GM12878 (cell line): Measurements from ENCODE around the gene KIAA1191. TPM values are rescaled to one million over a fixed set of nuclear protein-coding genes. Genes with fewer than 3 reads are reported as not detected.

ENCODE experiments used
- ATAC-seq: fragments of 200-7000 bp; cut with Tn5 transposase; 3 replicates; pipeline ENCODE4 v1.9.1; 2020; ENCODE audit warnings: mild to moderate bottlenecking, moderate library complexity
- BruUV-seq: library from RNA; stranded (reverse); fragments of 400-500 nt; replicated peaks from 2 replicates; lab custom pipeline; 2021; lab: Mats Ljungman, UMichigan
- CTCF ChIA-PET: fragments of 300-600 bp; sonication (Branson Sonifier 250); formaldehyde crosslinking; extraction: SDS; loops from one replicate; lab custom pipeline; 2021; ENCODE audit warnings: inconsistent platforms; lab: Yijun Ruan, JAX
- POLR2A ChIA-PET: fragments of 350-600 bp; formaldehyde crosslinking; extraction: SDS; loops from one replicate; lab custom pipeline; 2021; ENCODE audit warnings: inconsistent platforms; lab: Charles Lee
- RAD21 ChIA-PET: fragments of 300-600 bp; sonication (Branson Sonifier 250); formaldehyde crosslinking; loops from one replicate; lab custom pipeline; 2023; ENCODE audit warnings: antibody characterized with exemption; ENCODE audit not compliant: unreplicated experiment; lab: Charles Lee
- SMC1A ChIA-PET: fragments of 300-600 bp; sonication (Branson Sonifier 250); formaldehyde crosslinking; loops from one replicate; lab custom pipeline; 2023; ENCODE audit not compliant: unreplicated experiment, uncharacterized antibody; lab: Charles Lee
- DNase-seq: peaks from one replicate; pipeline ENCODE4 v3.0.0-alpha.2; 2011; ENCODE audit warnings: low read depth, low spot score
- FAIRE-seq: peaks from 3 replicates; lab custom pipeline; 2011; peaks lifted over from hg19 to GRCh38; lab: Jason Lieb, UNC
- H2AFZ ChIP-seq: 2 replicates; pipeline ENCODE4 v1.6.0; 2011; ENCODE audit warnings: low read depth, low read length, control low read depth; ENCODE audit not compliant: control insufficient read depth
- H3K27ac ChIP-seq: 2 replicates; pipeline ENCODE4 v1.5.1; 2011; ENCODE audit warnings: control low read depth; ENCODE audit not compliant: control insufficient read depth, insufficient read depth
- H3K27me3 ChIP-seq, 2 experiments: replicated peaks in 1 of 2; 2 replicates each; pipeline versions ENCODE4 v1.6.0 to v1.6.1; 2011; ENCODE audit warnings: low read length in 1 of 2; ENCODE audit not compliant: control insufficient read depth in 2 of 2, insufficient read depth in 2 of 2
- H3K36me3 ChIP-seq, 2 experiments: 2 replicates each; pipeline ENCODE4 v1.5.1; 2011; ENCODE audit warnings: low read length in 1 of 2; ENCODE audit not compliant: control insufficient read depth in 2 of 2, insufficient read depth in 2 of 2
- H3K4me1 ChIP-seq: 2 replicates; pipeline ENCODE4 v1.6.1; 2011; ENCODE audit warnings: mild to moderate bottlenecking, low read length, moderate library complexity, mixed read lengths; ENCODE audit not compliant: control insufficient read depth, insufficient read depth
- H3K4me2 ChIP-seq: 2 replicates; pipeline ENCODE4 v1.6.0; 2011; ENCODE audit warnings: control low read depth; ENCODE audit not compliant: control insufficient read depth, insufficient read depth
- H3K4me3 ChIP-seq: fragments of 200-600 bp; sonication (generic); 2 replicates; pipeline ENCODE4 v1.5.1; 2016
- H3K79me2 ChIP-seq: 2 replicates; pipeline ENCODE4 v1.6.0; 2011; ENCODE audit warnings: low read length; ENCODE audit not compliant: control insufficient read depth, insufficient read depth
- H3K9ac ChIP-seq: 2 replicates; pipeline ENCODE4 v1.8.0; 2011; ENCODE audit warnings: low read length, control low read depth, mixed read lengths; ENCODE audit not compliant: control insufficient read depth, insufficient read depth
- H3K9me3 ChIP-seq: replicated peaks from 3 replicates; pipeline ENCODE4 v1.5.1; 2011; ENCODE audit warnings: mild to moderate bottlenecking, low read length; ENCODE audit not compliant: control insufficient read depth, insufficient read depth
- H4K20me1 ChIP-seq: 2 replicates; pipeline ENCODE4 v1.6.0; 2011; ENCODE audit not compliant: control insufficient read depth, insufficient read depth
- CBX3 ChIP-seq: fragments of 200-600 bp; sonication (generic); IDR thresholded peaks from 2 replicates; pipeline ENCODE4 v1.6.1; 2016; ENCODE audit warnings: low read depth, borderline replicate concordance
- ESRRA ChIP-seq: IDR thresholded peaks from 2 replicates; pipeline ENCODE4 v1.6.1; 2012; ENCODE audit warnings: mild to moderate bottlenecking, low read length, improper control_type of control experiment
- NR2C2 ChIP-seq: IDR thresholded peaks from 2 replicates; pipeline ENCODE4 v1.6.1; 2011; ENCODE audit warnings: borderline replicate concordance, low read depth; ENCODE audit not compliant: control insufficient read depth, insufficient read length
- PAX5 ChIP-seq: IDR thresholded peaks from 2 replicates; pipeline ENCODE4 v1.6.1; 2011; ENCODE audit warnings: low read depth, low read length, borderline replicate concordance
- RAD21 ChIP-seq: IDR thresholded peaks from 2 replicates; pipeline ENCODE4 v1.6.1; 2011; ENCODE audit warnings: mild to moderate bottlenecking, low read depth, low read length, moderate library complexity; ENCODE audit not compliant: insufficient read depth
- TBL1XR1 ChIP-seq: IDR thresholded peaks from 2 replicates; pipeline ENCODE4 v1.6.1; 2012; ENCODE audit warnings: low read depth, low read length, improper control_type of control experiment
- ZNF274 ChIP-seq: IDR thresholded peaks from one replicate; pipeline ENCODE4 v1.8.0; 2011; ENCODE audit not compliant: insufficient read length, insufficient read depth
- ZSCAN29 ChIP-seq: fragments of 450-650 bp; IDR thresholded peaks from 2 replicates; pipeline ENCODE4 v1.6.1; 2017; ENCODE audit warnings: mild to moderate bottlenecking, moderate library complexity
- WGBS: methylation state at CpG from one replicate; pipeline ENCODE4 v1.1.6; 2016; ENCODE audit warnings: low lambda C conversion rate; ENCODE audit not compliant: insufficient replicate concordance, insufficient coverage; ENCODE audit errors: missing lambda C conversion rate; 5-methylcytosine and 5-hydroxymethylcytosine counted together
- in situ Hi-C: fragments of 300-500 bp; cut with MboI; formaldehyde crosslinking; loops from 9 replicates; pipeline ENCODE4 v1.14.3; 2018; ENCODE audit warnings: mixed read lengths
- intact Hi-C: fragments of 100-400 bp; cut with micrococcal nuclease; formaldehyde crosslinking; loops from one replicate; pipeline ENCODE4 v1.14.2; 2022; ENCODE audit not compliant: unreplicated experiment
- polyA plus RNA-seq, 11 experiments: library from polyadenylated mRNA; depleted of rRNA in 4 of 11; unstranded in 6 of 11; stranded (reverse) in 5 of 11; fragments of >200 nt; fragmentation: Nextera tagmentation in 4 of 11; fragmentation: Illumina TruSeq in 1 of 11; extraction: Ambion mirVana in 4 of 11; extraction: Trizol in 1 of 11; gene quantifications; 1 replicate in 1 of 11; 2 replicates in 10 of 11; pipeline versions ENCODE4 v1.2.1 to v1.2.3, GENCODE V29; 2011 to 2016; ENCODE audit warnings: inconsistent platforms in 2 of 11, missing spikeins in 2 of 11, low read depth in 1 of 11
- total RNA-seq, 4 experiments: library from RNA; depleted of rRNA in 3 of 4; stranded (reverse); fragments of >200 nt in 3 of 4; fragmentation: Illumina TruSeq in 1 of 4; extraction: Trizol in 1 of 4; gene quantifications; 2 replicates each; pipeline versions ENCODE4 v1.2.1 to v1.2.3, GENCODE V29; 2013 to 2021

Gene KIAA1191
- total and polyA plus RNA-seq, 10 of the 15 experiments (the other 5 are each of a cell fraction or from before 2014, with no cell fraction given) = 14.9 to 58.2 (median 31.8) TPM

- Histone ChIP-seq H2AFZ (no peak overlapping the region), H3K4me3 (no peak overlapping the region), H3K27ac (no peak overlapping the region), H4K20me1 (no peaks in the 10 kb centered on the region; the same call in 1 of the 2 replicates), H3K79me2 (peaks cover 3% of the 10 kb centered on the region), H3K4me1 (peaks cover 4% of the 10 kb centered on the region), H3K9ac (no peak overlapping the region), H3K4me2 (no peak overlapping the region), H3K27me3 (no peaks in the 10 kb centered on the region), H3K9me3 (no peaks in the 10 kb centered on the region), H3K36me3 (peaks cover 17 to 20% of the 10 kb centered on the region in 2 experiments)
- BruUV-seq = no TSS peak
- DNase-seq = no peak
- intact Hi-C loops (no loop called here), in situ Hi-C loops (no loop called here)
- FAIRE-seq = no peak
- SMC1A ChIA-PET = interaction anchor here (0.7 to 4.3 kb wide), 3 partner anchors 9 to 11 kb away, joined by 3 to 36 read pairs (median 3); partner anchors contain the start of gene KIAA1191
- CTCF ChIA-PET = no interaction called here
- POLR2A ChIA-PET = interaction anchor here (0.6 to 4.0 kb wide), 2 partner anchors 11 to 39 kb away, joined by 3 to 41 read pairs; partner anchors contain the start of gene KIAA1191
- WGBS = 98% methylated on average over 8 of the region's 8 CpGs
- RAD21 ChIA-PET = interaction anchor here (3.9 kb wide), 1 partner anchor 11 kb away, joined by 29 read pairs; the partner anchor contains the start of gene KIAA1191
- no peak for ATAC-seq
- TF ChIP-seq PAX5 = no peak
- TF ChIP-seq NR2C2 = no peak
- no peak for TF ChIP-seq CBX3
- no peak for TF ChIP-seq RAD21
- no peak for TF ChIP-seq ZNF274
- TF ChIP-seq ZSCAN29 = no peak
- no peak for TF ChIP-seq ESRRA
- no peak for TF ChIP-seq TBL1XR1
Measured at GRCh38 chr5:176350416-176350815, 11.1 kb downstream of the KIAA1191 start.
